Activated gamma-delta T cell (primary cell): ENCODE measurements around the gene C16orf96.

Experiments
- DNase-seq: peaks from one replicate; lab custom pipeline; 2025; lab: John Stamatoyannopoulos, UW

C16orf96 gene

GRCh38 chr16:4601036-4601863 is 45.1 kb downstream of the C16orf96 start:
- DNase-seq, result no peak

- DNase-seq, result no peak
These were observed 45.7 kb downstream of the C16orf96 start for GRCh38 chr16:4601864-4602186.

- no peak for DNase-seq
These were observed 46.2 kb downstream of the C16orf96 start for GRCh38 chr16:4602331-4602730.

GRCh38 chr16:4603624-4604170 is 47.6 kb downstream of the C16orf96 start:
- no peak for DNase-seq

- DNase-seq, result no peak
These were observed 48.3 kb downstream of the C16orf96 start for GRCh38 chr16:4604401-4604800.

- DNase-seq, result no peak
These were observed 50.2 kb downstream of the C16orf96 start for GRCh38 chr16:4606354-4606753.

- DNase-seq, result no peak
These were observed 51.9 kb downstream of the C16orf96 start for GRCh38 chr16:4607841-4608703.

GRCh38 chr16:4608704-4608980 is 52.5 kb downstream of the C16orf96 start:
- no peak for DNase-seq

GRCh38 chr16:4609200-4610010 is 53.3 kb downstream of the C16orf96 start:
- DNase-seq, result no peak

GRCh38 chr16:4610011-4611005 is 54.2 kb downstream of the C16orf96 start:
- no peak for DNase-seq

GRCh38 chr16:4611337-4612021 is 55.3 kb downstream of the C16orf96 start:
- no peak for DNase-seq

- no peak for DNase-seq
These were observed 56.4 kb downstream of the C16orf96 start for GRCh38 chr16:4612474-4612931.

GRCh38 chr16:4612977-4613635 is 57.0 kb downstream of the C16orf96 start:
- no peak for DNase-seq

GRCh38 chr16:4613636-4614570 is 57.8 kb downstream of the C16orf96 start:
- DNase-seq, result no peak

GRCh38 chr16:4614571-4615383 is 58.6 kb downstream of the C16orf96 start, which contains the start of gene UBALD1:
Gene UBALD1 (minus strand): TSS chr16:4614888. CDS start chr16:4614797, 91 bp downstream.
- peak; percentile 59 for DNase-seq

GRCh38 chr16:4615384-4616046 is 59.4 kb downstream of the C16orf96 start:
- no peak for DNase-seq
